ENCODE measurements around the gene STYXL2. TPM values are rescaled to one million over a fixed set of nuclear protein-coding genes. Genes with fewer than 3 reads are reported as not detected.

Gene STYXL2
- total RNA-seq, 1 donor from 2014 or later = not detected

DNA sequence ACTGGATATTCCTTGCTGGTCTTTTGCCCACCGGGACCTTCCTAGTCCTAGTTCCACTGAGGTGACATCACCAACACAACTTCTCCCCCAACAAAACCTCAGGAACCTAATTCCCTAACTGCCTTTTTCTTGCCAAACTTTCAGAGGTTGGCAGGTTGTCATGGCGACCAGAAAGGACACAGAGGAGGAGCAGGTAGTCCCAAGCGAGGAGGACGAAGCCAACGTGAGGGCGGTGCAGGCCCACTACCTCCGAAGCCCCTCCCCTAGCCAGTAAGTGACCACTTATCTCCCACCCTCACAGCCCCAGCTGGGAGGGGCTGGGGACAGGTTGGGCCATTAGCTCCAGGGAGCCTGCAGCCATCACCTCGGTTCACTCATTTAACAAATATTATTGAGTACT, 815 bp downstream of the STYXL2 start:
- TF ChIP-seq, protein P1, sequence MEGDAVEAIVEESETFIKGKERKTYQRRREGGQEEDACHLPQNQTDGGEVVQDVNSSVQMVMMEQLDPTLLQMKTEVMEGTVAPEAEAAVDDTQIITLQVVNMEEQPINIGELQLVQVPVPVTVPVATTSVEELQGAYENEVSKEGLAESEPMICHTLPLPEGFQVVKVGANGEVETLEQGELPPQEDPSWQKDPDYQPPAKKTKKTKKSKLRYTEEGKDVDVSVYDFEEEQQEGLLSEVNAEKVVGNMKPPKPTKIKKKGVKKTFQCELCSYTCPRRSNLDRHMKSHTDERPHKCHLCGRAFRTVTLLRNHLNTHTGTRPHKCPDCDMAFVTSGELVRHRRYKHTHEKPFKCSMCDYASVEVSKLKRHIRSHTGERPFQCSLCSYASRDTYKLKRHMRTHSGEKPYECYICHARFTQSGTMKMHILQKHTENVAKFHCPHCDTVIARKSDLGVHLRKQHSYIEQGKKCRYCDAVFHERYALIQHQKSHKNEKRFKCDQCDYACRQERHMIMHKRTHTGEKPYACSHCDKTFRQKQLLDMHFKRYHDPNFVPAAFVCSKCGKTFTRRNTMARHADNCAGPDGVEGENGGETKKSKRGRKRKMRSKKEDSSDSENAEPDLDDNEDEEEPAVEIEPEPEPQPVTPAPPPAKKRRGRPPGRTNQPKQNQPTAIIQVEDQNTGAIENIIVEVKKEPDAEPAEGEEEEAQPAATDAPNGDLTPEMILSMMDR (conservative IDR thresholded peaks at IDR 0.05; ENCODE audit: low read depth, low read length) = no peak
- DNase-seq (ENCODE audit: low read depth) = no peak
- no peak overlapping the region for H3K4me3 ChIP-seq (ENCODE audit: low read depth, low read length)

DNA sequence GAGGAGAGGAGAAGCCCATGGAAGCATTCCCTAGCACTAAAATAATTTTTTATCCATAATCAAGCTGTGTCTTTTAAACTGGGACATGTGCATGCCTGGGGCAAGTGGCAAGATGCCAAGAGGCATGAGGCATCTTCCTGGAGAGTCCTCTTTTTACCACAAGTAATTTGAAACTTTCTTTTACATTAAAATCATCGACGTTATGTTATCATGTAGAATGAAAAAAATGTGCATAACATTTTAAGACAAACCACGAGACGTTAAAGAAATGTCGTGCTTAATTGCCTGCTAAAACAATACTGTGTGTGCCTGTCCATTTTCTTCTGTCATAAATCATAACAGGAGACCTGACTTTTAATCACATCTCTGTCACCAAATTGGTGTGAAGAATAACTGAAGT, 1.5 kb downstream of the STYXL2 start:
- DNase-seq (ENCODE audit: low read depth) = no peak
- TF ChIP-seq, protein P1 (conservative IDR thresholded peaks at IDR 0.05; ENCODE audit: low read depth, low read length) = no peak
- no peak overlapping the region for H3K4me3 ChIP-seq (ENCODE audit: low read depth, low read length)

DNA sequence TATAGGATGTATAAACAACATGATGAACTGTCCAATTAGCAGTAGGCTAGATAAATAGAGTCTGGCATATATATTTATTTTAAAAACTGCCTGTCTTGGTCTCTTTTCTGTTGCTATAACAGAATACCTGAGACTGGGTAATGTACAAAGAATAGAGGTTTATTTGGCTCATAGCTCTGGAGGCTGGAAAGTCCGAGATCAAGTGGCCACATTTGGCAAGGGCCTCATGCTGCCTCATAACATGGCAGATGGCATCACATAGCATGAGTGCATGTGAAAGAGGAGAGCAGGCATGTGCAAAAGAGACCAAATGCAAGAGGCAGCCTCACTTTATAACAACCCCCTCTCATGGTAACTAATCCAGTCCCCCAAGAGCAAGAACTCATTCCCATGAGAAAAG, 6.0 kb downstream of the STYXL2 start:
- H3K4me3 ChIP-seq (ENCODE audit: low read depth, low read length) = no peak overlapping the region
- TF ChIP-seq, protein P1 (conservative IDR thresholded peaks at IDR 0.05; ENCODE audit: low read depth, low read length) = no peak
- DNase-seq (ENCODE audit: low read depth) = no peak

DNA sequence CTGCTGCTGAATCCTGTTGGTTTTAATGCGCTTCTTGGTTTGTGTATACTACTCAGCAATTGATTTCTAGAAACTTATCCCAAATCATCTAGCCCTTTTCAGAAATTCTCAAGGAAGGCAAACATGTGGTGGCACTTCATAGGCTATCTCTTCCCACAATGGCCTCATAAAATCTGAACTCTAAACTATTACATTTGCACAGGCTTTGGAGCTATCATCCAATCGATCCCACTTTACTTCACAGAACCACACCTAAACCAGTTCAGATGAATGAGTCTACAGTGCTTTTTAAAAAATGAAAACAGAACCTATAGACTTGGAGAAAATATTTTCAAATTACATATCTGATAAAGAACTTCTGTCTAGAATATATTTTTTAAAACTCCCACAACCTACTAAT, 6.9 kb downstream of the STYXL2 start:
- no peak overlapping the region for H3K4me3 ChIP-seq (ENCODE audit: low read depth, low read length)
- TF ChIP-seq, protein P1 (conservative IDR thresholded peaks at IDR 0.05; ENCODE audit: low read depth, low read length) = no peak
- no peak for DNase-seq (ENCODE audit: low read depth)

DNA sequence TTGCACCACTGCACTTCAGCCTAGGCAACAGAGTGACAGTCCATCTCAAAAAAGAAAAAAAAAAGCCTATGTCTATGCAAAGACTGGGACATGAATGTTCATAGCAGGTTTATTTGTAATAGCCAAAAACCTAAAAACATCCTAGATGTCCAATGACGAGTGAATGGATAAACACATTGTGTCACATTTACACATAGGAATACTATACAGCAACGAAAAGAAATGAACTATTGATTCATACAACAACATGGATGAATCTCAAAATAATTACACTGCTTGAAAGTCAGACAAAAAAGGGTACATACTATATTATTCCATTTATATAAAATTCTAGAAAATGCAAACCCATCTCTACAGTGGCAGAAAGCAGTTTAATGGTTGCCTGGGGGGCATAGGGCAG, 7.9 kb downstream of the STYXL2 start:
- TF ChIP-seq, protein P1 (conservative IDR thresholded peaks at IDR 0.05; ENCODE audit: low read depth, low read length) = no peak
- no peak for DNase-seq (ENCODE audit: low read depth)
- no peak overlapping the region for H3K4me3 ChIP-seq (ENCODE audit: low read depth, low read length)

DNA sequence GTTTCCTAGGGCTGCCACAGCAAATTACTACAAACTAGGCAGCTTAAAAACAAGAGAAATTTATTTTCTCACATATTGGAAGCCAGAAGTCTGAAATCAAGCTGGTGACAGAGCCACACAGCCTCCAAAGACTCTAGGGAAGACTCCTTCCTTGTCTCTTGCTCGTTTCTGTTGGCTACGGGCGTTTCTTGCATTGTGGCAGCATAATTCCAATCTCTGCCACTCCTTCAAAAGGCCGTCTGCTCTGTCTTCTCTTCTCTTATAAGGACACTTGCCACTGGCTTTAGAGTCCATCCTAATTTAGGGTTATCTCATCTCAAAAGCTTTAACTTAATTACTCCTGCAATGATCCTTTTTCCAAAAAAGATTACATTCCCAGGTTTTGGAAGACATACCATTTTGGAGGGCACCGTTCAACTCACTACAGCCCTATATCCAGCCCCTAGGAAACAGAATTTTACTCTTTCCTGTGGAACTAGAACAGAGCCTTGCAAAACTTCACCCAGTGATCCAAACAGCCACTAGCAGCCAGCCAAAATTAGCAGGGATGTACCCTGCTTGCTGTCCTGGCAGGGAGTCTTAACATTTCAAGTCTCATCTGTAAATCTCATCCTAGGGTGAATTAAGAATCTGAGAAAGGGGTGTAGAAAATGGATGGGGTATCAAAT, 9.2 kb downstream of the STYXL2 start:
- TF ChIP-seq, protein P1 (conservative IDR thresholded peaks at IDR 0.05; ENCODE audit: low read depth, low read length) = no peak
- DNase-seq (ENCODE audit: low read depth) = no peak
- H3K4me3 ChIP-seq (ENCODE audit: low read depth, low read length) = no peak overlapping the region

DNA sequence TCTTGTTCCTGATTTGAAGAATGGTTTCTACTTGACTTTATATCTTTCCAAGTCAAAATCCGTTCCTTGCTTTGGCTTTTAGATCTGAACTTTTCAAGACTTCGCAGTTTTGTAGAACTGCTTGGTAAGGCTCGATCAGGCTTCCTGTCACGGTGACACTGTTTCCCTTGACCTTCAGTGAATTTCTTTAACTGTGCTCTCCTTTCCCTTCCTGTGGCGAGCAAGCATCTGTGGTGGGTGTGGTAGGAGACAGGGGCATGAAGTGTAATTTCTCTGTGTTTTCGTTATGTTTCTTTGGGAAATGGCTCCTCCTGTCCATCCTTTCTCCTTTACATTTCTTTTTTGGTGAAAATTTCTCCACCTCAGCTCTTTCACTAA, 10.4 kb downstream of the STYXL2 start:
- H3K4me3 ChIP-seq (ENCODE audit: low read depth, low read length) = no peak overlapping the region
- no peak for DNase-seq (ENCODE audit: low read depth)
- TF ChIP-seq, protein P1 (conservative IDR thresholded peaks at IDR 0.05; ENCODE audit: low read depth, low read length) = no peak
